GM12878 (cell line): ENCODE results near the gene NAT14.

ENCODE experiments used
- CTCF ChIP-seq, 3 experiments: IDR thresholded peaks in 2 of 3; conservative IDR thresholded peaks in 1 of 3; 2 replicates each; pipeline ENCODE4 v1.5.1; 2011; ENCODE audit warnings: low read depth in 3 of 3, low read length in 3 of 3, mild to moderate bottlenecking in 3 of 3, control low read depth in 2 of 3, moderate library complexity in 2 of 3, inconsistent platforms in 1 of 3, mixed read lengths in 1 of 3; ENCODE audit not compliant: control insufficient read depth in 2 of 3, insufficient read depth in 1 of 3; ENCODE audit errors: extremely low read depth in 1 of 3
- RELA ChIP-seq: fragments of 450-650 bp; IDR thresholded peaks from 2 replicates; pipeline ENCODE4 v1.8.0; 2014; ENCODE audit warnings: borderline replicate concordance; ENCODE audit not compliant: partially characterized antibody
- SP1 ChIP-seq: IDR thresholded peaks from one replicate; pipeline ENCODE4 v1.6.1; 2011; ENCODE audit warnings: low read depth, low read length

GRCh38 chr19:55474269-55475265 is 10.4 kb upstream of the NAT14 start:
- TF ChIP-seq RELA (no peak), SP1 (no peak), CTCF (IDR thresholded peaks at IDR 0.05 in 2 of 3, conservative IDR thresholded peaks at IDR 0.05 in 1 of 3; ENCODE audit: control insufficient read depth in 2 of 3, extremely low read depth in 1 of 3, insufficient read depth in 1 of 3, low read depth in 3 of 3, low read length in 3 of 3) (no peak)
